HTR-8/SVneo (cell line): ENCODE measurements around the gene CMSS1.
"Not testable (repeated sequence)": the region's sequence is repeated elsewhere in the genome, so short reads cannot be mapped to it uniquely, and the experiment has no call there.

Experiments
- DNase-seq: peaks from one replicate; pipeline ENCODE4 v3.0.0; 2011; ENCODE audit warnings: low spot score, mixed read lengths; ENCODE audit not compliant: insufficient read length
- FAIRE-seq: peaks from 2 replicates; lab custom pipeline; 2011; peaks lifted over from hg19 to GRCh38; lab: Jason Lieb, UNC

Gene CMSS1

GRCh38 chr3:100226712-100227429, 409.2 kb downstream of the CMSS1 start:
- DNase-seq (peak; percentile 55), FAIRE-seq (no peak)

GRCh38 chr3:100227511-100227921, 409.9 kb downstream of the CMSS1 start:
- DNase-seq (no peak), FAIRE-seq (no peak)

GRCh38 chr3:100228247-100228646, 410.6 kb downstream of the CMSS1 start:
- DNase-seq, result no peak
- FAIRE-seq, result no peak

GRCh38 chr3:100229188-100229587, 411.5 kb downstream of the CMSS1 start:
- not testable (repeated sequence) for DNase-seq, FAIRE-seq

GRCh38 chr3:100230710-100231109, 413.0 kb downstream of the CMSS1 start:
- FAIRE-seq (no peak), DNase-seq (no peak)
